Activated CD8-positive, alpha-beta T cell treated with anti-CD3 and anti-CD28 coated beads for 36 hours (primary cell): ENCODE data around the gene KAT2B. TPM values are rescaled to one million over a fixed set of nuclear protein-coding genes. Genes with fewer than 3 reads are reported as not detected.
A peak's percentile ranks its signal among the peaks of the same experiment; 100 is the strongest.

Experiments used
- ATAC-seq: fragments of 200-7000 bp; cut with Tn5 transposase; one replicate; pipeline ENCODE4 v1.10.0; 2021; ENCODE audit warnings: mild to moderate bottlenecking, moderate library complexity
- CTCF ChIA-PET: fragments of 350-600 bp; sonication (Branson Sonifier 250); formaldehyde crosslinking; loops from one replicate; lab custom pipeline; 2021; ENCODE audit warnings: antibody characterized with exemption; lab: Charles Lee
- POLR2A ChIA-PET: fragments of 350-600 bp; sonication (Branson Sonifier 250); formaldehyde crosslinking; loops from one replicate; lab custom pipeline; 2021; ENCODE audit warnings: antibody characterized with exemption; lab: Charles Lee
- DNase-seq: peaks from one replicate; pipeline ENCODE4 v3.0.0-alpha.2; 2020
- H3K27ac Mint-ChIP-seq: one replicate; pipeline ENCODE4 v1.8.0; 2021; ENCODE audit warnings: mild to moderate bottlenecking, mixed read lengths
- H3K27me3 Mint-ChIP-seq: one replicate; pipeline ENCODE4 v1.8.0; 2021; ENCODE audit warnings: mixed read lengths
- H3K36me3 Mint-ChIP-seq: one replicate; pipeline ENCODE4 v1.8.0; 2021; ENCODE audit warnings: low read depth, mixed read lengths
- H3K4me1 Mint-ChIP-seq: one replicate; pipeline ENCODE4 v1.8.0; 2021; ENCODE audit warnings: low read depth, mixed read lengths
- H3K4me3 Mint-ChIP-seq: one replicate; pipeline ENCODE4 v1.8.0; 2021; ENCODE audit warnings: mild to moderate bottlenecking, moderate library complexity, mixed read lengths
- H3K9me3 Mint-ChIP-seq: one replicate; pipeline ENCODE4 v1.8.0; 2021; ENCODE audit warnings: mixed read lengths
- intact Hi-C: fragments of 100-400 bp; cut with micrococcal nuclease; formaldehyde crosslinking; loops from one replicate; pipeline ENCODE4 v1.10.0; 2022
- total RNA-seq, 2 experiments: library from RNA; stranded (reverse); gene quantifications; one replicate each; pipeline ENCODE4 v1.2.3, GENCODE V29; 2021
- TF ChIP-seq, protein P1 (sequence below): fragments of 200-600 bp; IDR thresholded peaks from one replicate; pipeline ENCODE4 v1.8.0; 2022; ENCODE audit warnings: antibody characterized with exemption, mild to moderate bottlenecking

KAT2B gene
- total RNA-seq, 2 experiments from 2014 or later = 18.6 to 28.8 TPM

DNA sequence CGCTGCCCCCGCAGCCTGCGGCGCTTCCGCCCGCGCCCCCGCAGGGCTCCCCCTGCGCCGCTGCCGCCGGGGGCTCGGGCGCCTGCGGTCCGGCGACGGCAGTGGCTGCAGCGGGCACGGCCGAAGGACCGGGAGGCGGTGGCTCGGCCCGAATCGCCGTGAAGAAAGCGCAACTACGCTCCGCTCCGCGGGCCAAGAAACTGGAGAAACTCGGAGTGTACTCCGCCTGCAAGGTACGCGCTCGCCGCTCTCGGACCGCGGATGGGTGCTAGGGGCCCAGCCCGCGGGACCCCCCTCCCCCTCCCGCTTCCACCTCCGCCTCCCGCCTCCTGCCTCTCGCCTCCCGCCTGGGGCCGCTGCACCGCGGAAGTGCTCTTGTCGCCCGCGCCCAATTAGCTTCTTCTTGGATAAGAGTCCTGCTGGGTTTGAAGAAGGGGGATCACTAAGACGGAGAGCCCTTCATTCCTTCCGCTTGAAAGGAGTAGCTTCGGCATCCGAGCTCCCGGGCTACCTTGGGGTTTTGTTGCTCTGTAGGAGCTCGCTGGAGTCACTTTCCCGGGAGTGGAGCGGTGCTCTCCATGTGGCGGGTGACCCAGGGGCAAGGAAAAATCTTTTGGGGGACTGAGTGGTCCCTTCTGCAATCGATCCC is 426 bp downstream of the KAT2B start:
- Mint-ChIP-seq H3K36me3 (no peaks in the 10 kb centered on the region), H3K4me1 (peaks cover 53% of the 10 kb centered on the region)

DNA sequence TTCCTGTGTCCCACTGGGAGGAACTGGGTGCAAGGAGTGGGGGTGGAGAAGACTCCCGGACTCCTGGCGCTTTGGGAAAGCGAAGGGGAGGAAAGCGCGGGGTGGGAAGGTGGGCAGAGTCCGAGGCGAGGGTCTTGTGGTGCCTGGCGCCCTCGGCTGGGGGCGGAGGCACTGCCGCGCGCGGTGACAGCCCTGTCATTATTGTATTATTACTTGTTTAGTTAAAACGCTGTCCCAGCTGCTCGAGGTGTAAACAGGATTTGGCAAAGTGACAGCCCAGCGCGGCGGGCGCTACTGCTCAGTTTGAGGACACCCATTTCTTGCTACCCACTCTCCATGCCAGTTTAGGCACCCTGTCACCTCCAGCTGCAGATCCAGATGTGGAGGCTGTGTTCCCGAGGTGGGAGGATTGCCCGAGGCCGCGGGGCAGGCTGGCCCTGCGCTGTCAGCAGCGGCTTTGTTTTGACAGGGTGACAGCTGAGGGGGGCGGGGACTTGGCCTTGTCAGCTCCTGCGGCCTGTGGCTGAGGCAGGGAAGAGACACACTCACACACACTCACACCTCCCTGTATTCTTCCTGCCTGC is 1.0 kb downstream of the KAT2B start:
- Mint-ChIP-seq H3K27me3 (no peaks in the 10 kb centered on the region), H3K27ac (peak overlapping the region; percentile 87), H3K4me1 (peaks cover 58% of the 10 kb centered on the region), H3K4me3 (peak overlapping the region; percentile 93), H3K36me3 (no peaks in the 10 kb centered on the region), H3K9me3 (no peaks in the 10 kb centered on the region)
- CTCF ChIA-PET = interaction anchor here (0.6 to 1.5 kb wide), 10 partner anchors 9 to 155 kb away, joined by 3 to 12 read pairs (median 3); partner anchors contain the start of gene SGO1
- ATAC-seq = peak; percentile 40
- TF ChIP-seq, protein P1, sequence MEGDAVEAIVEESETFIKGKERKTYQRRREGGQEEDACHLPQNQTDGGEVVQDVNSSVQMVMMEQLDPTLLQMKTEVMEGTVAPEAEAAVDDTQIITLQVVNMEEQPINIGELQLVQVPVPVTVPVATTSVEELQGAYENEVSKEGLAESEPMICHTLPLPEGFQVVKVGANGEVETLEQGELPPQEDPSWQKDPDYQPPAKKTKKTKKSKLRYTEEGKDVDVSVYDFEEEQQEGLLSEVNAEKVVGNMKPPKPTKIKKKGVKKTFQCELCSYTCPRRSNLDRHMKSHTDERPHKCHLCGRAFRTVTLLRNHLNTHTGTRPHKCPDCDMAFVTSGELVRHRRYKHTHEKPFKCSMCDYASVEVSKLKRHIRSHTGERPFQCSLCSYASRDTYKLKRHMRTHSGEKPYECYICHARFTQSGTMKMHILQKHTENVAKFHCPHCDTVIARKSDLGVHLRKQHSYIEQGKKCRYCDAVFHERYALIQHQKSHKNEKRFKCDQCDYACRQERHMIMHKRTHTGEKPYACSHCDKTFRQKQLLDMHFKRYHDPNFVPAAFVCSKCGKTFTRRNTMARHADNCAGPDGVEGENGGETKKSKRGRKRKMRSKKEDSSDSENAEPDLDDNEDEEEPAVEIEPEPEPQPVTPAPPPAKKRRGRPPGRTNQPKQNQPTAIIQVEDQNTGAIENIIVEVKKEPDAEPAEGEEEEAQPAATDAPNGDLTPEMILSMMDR = no peak
- DNase-seq = peak; percentile 89
- POLR2A ChIA-PET = interaction anchor here (1.0 to 2.8 kb wide), 7 partner anchors 11 to 145 kb away, joined by 3 to 17 read pairs (median 7); partner anchors contain the start of gene SGO1
- intact Hi-C loops = loop anchor here (5.0 to 10.0 kb wide), 4 partner anchors 61 to 146 kb away; partner anchors contain the start of genes EFHB and SGO1

More for the DNA sequence above, 426 bp downstream of the KAT2B start:
- Mint-ChIP-seq H3K27me3 (no peaks in the 10 kb centered on the region), H3K9me3 (no peaks in the 10 kb centered on the region), H3K27ac (peak overlapping the region; percentile 87), H3K4me3 (peak overlapping the region; percentile 93)
- TF ChIP-seq, protein P1 = no peak
- intact Hi-C loops = loop anchor here (5.0 to 10.0 kb wide), 4 partner anchors 62 to 147 kb away; partner anchors contain the start of genes EFHB and SGO1
- ATAC-seq (peak; percentile 29), DNase-seq (peak; percentile 78)
- CTCF ChIA-PET = interaction anchor here (0.6 to 1.5 kb wide), 10 partner anchors 10 to 154 kb away, joined by 3 to 12 read pairs (median 3); no protein-coding TSS in a partner anchor
- POLR2A ChIA-PET = interaction anchor here (1.0 to 2.8 kb wide), 5 partner anchors 14 to 145 kb away, joined by 3 to 17 read pairs (median 11); partner anchors contain the start of gene SGO1

DNA sequence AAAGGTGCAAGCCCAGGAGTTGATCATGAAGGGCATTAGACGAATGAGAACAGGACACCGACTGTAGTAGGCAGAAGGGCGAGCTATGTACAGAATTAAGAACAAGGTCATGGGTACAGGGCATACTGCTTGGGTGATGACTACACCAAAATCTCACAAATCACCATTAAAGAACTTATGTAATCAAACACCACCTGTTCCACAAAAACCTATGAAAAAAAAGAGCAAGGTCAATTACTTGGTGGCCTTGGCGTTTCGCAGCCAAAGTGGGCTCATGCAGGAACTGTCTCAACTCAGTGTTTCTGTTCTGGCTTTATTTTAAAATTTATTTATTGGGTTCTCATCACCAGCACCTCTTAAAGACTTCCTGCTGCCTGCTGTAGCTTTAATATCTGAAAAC is 2.1 kb downstream of the KAT2B start:
- ChIA-PET CTCF (interaction anchor here (1.0 to 1.5 kb wide), 3 partner anchors 9 to 144 kb away, joined by 3 to 12 read pairs (median 4); partner anchors contain the start of gene SGO1), POLR2A (interaction anchor here (0.6 to 2.8 kb wide), 6 partner anchors 10 to 144 kb away, joined by 3 to 17 read pairs (median 9); partner anchors contain the start of gene SGO1)
- Mint-ChIP-seq H3K4me3 (peak overlapping the region; percentile 93), H3K27ac (peak overlapping the region; percentile 21), H3K27me3 (no peaks in the 10 kb centered on the region), H3K4me1 (peaks cover 65% of the 10 kb centered on the region), H3K9me3 (no peaks in the 10 kb centered on the region), H3K36me3 (no peaks in the 10 kb centered on the region)
- no peak for DNase-seq
- no peak for ATAC-seq
- intact Hi-C loops = loop anchor here (5.0 to 10.0 kb wide), 4 partner anchors 60 to 148 kb away; partner anchors contain the start of genes EFHB and SGO1
- TF ChIP-seq, protein P1 = no peak

DNA sequence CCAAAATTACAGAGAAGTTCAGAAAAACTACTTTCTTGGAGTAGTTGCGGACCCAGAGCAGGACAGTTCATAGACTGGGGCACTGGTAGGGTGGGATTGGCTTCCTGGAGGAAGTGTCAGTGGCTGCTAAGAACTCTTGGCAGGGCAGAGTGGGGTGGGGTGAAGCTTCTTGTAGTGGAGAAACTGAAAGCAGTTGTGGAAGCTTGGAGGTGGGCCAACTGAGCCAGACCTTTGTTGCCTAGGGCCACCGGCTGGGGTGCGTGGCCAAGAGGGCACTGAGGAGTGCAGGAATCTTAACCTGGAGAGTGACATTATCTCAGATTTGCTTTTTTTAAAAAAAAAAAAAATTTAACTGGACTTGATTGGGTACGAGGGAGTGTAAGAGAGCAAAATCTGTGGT is 3.1 kb downstream of the KAT2B start:
- H3K27ac Mint-ChIP-seq = peak overlapping the region; percentile 80
- POLR2A ChIA-PET = interaction anchor here (1.0 to 1.9 kb wide), 3 partner anchors 8 to 14 kb away, joined by 4 to 5 read pairs (median 5); no protein-coding TSS in a partner anchor
- peaks cover 3% of the 10 kb centered on the region for H3K36me3 Mint-ChIP-seq
- DNase-seq (peak; percentile 71), ATAC-seq (peak; percentile 7)
- no peaks in the 10 kb centered on the region for H3K9me3 Mint-ChIP-seq
- TF ChIP-seq, protein P1 = no peak
- CTCF ChIA-PET = interaction anchor here (1.5 kb wide), 1 partner anchor 14 kb away, joined by 4 read pairs; no protein-coding TSS in a partner anchor
- intact Hi-C loops = loop anchor here (5.0 to 10.0 kb wide), 4 partner anchors 59 to 149 kb away; partner anchors contain the start of genes EFHB and SGO1
- peak overlapping the region; percentile 63 for H3K4me3 Mint-ChIP-seq
- H3K27me3 Mint-ChIP-seq = no peaks in the 10 kb centered on the region
- peaks cover 66% of the 10 kb centered on the region for H3K4me1 Mint-ChIP-seq
